GM19043 (cell line): ENCODE data around the gene GZMA.
A peak's percentile ranks its signal among the peaks of the same experiment; 100 is the strongest.
"Not testable (repeated sequence)": the region's sequence is repeated elsewhere in the genome, so short reads cannot be mapped to it uniquely, and the experiment has no call there.

Experiments used
- ATAC-seq: cut with Tn5 transposase; IDR thresholded peaks from one replicate; pipeline ENCODE4 v1.9.1; 2021; ENCODE audit warnings: low read depth; ENCODE audit not compliant: unreplicated experiment

The GZMA gene

GRCh38 chr5:55105976-55106375 lies 3.5 kb downstream of the GZMA start:
- not testable (repeated sequence) for ATAC-seq

DNA sequence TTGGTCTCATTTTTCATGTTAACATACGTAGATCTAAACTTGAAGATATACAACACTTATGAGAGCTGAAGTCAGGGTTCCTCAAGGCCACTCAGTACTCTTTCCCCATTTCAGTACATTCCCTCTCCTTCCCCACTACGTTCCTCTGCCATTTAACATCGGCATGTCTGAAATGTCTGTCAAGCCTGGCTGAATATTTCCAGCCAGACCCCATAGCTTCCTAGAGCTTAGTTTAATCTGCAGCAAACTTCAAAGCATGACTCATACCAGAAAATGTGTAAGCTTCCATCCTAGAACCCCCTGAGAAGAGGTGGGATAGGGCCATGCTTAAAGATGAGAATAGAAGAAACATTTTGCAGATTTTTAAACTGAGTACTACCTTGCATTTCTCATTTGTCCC lies 6.2 kb downstream of the GZMA start:
- no peak for ATAC-seq

- no peak for ATAC-seq
These were observed 7.8 kb downstream of the GZMA start for GRCh38 chr5:55110217-55110616.

DNA sequence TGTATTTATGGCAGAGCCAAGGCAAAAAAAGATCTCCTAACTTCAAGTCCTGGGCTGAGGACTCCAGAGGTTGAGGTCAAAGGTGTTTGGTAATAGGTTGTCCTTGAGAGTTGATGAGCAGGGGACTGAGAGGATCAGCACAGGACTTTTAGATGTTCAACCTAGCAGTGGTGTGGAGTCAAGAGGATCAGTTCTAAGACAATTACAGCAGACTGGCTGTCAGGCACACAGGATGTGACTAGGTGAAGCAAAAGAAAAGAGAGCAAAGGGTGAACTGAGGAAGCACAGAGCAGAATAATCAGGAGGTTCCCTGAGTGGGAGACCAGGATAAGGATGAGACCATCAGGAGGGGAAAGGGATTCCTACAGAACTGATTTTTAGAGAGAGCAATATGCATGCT lies 10.9 kb downstream of the GZMA start:
- ATAC-seq = no peak

DNA sequence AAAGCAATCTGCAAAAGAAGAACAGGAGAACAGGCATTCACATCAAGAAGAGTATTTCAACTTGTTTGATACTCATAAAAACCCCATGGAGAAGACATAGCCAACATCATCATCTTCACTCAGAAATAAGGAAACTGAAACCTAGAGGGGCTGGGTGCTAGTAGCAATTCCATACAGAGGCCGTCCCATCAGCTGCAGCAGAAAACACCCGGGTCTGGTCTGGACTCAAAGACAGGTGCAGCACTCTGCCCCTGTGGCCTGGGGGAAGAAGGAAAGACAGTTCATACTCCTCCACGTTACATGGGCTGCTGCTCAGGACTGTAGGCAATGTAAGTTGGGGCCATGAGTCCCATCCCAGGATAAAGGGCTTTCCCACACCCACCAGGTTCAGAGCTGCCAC lies 11.6 kb downstream of the GZMA start:
- no peak for ATAC-seq

- no peak for ATAC-seq
These were observed 20.9 kb downstream of the GZMA start for GRCh38 chr5:55123365-55123764.

- ATAC-seq = no peak
These were observed 31.7 kb downstream of the GZMA start for GRCh38 chr5:55134053-55134722.

GRCh38 chr5:55136521-55136920 lies 34.1 kb downstream of the GZMA start:
- no peak for ATAC-seq

DNA sequence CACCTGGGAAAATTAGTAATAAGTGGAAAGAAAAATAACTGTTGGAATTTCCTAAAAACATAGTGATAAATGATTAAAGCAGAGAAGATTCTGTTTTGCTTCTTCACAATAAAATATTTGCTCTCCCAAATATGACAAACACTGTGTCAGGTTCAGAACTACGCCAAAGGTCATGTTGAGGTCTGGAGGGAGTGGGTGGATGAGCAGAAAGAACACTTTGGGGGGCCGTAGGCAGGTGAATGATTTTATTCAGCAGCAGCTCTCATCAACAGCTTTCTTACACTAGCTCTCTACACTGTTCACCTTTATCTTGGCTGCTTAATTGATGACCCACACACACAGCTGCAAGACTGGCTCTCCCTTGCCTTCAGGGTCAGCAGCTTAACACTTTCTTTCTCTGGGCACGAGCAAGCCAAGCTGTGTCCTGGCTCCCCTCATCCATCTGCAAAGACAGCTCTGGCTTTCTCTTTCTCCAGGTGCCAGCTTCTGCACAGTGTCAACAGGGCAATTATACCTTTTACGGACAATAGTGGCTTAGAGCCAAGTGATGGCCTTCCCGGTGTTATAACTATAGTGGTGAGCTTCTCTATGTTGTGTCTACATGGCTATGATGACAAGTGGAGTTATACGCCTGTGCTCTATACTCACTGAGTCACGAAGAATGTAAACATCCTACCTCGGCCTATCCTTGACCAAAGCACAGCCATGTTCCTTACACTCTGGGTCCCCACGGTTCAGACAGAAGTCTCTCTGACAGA lies 38.6 kb downstream of the GZMA start:
- no peak for ATAC-seq

GRCh38 chr5:55141945-55142690 lies 39.7 kb downstream of the GZMA start:
- no peak for ATAC-seq

- no peak for ATAC-seq
These were observed 41.2 kb downstream of the GZMA start for GRCh38 chr5:55143624-55144023.

DNA sequence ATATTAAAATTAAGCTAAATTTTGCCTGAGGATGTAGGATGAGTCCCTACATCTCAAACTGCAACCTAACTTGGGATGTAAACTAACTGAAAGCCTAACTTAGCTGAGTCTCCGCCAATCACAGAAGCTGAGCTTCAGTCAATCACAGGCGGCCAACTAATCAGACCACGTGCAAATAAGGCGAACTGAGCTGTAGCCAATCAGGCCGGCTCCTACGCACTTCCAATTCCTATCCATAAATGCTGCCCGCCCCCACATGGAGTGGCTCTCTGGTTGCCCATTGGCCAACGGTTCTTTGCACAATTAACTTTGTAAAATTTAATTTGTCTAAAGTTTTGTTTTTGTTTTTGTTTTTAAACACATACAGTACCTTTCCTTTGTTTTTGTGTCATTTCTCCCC lies 43.6 kb downstream of the GZMA start:
- no peak for ATAC-seq

DNA sequence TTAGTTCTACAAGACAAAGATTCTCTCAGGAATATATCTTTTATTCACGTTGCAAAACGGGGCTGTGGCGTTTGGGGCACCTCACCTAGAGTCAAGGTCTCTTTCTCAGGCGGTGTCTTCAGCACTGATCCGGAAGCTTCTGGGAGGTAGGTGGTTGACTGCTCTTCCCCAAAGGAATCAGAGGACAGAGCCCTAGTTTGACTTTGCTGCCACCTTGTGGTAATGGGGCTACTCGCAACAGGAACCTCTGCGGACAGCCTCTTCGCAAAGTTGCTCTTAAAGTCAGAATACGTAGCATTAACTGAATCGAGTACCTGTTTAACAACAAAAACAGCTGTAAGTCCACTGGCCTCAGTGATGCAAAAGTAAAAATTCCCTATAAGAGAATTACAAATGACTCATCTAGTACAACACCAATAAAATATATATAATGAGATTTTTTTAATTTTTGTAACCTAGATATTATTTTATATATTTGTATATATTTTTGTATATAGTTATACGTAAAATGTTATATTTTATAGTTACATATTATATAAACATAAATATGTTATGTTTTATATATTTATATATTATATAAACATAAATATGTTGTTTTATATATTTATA lies 44.2 kb downstream of the GZMA start:
- peak; percentile 89 for ATAC-seq

- ATAC-seq = no peak
These were observed 46.9 kb downstream of the GZMA start for GRCh38 chr5:55149308-55149795.

DNA sequence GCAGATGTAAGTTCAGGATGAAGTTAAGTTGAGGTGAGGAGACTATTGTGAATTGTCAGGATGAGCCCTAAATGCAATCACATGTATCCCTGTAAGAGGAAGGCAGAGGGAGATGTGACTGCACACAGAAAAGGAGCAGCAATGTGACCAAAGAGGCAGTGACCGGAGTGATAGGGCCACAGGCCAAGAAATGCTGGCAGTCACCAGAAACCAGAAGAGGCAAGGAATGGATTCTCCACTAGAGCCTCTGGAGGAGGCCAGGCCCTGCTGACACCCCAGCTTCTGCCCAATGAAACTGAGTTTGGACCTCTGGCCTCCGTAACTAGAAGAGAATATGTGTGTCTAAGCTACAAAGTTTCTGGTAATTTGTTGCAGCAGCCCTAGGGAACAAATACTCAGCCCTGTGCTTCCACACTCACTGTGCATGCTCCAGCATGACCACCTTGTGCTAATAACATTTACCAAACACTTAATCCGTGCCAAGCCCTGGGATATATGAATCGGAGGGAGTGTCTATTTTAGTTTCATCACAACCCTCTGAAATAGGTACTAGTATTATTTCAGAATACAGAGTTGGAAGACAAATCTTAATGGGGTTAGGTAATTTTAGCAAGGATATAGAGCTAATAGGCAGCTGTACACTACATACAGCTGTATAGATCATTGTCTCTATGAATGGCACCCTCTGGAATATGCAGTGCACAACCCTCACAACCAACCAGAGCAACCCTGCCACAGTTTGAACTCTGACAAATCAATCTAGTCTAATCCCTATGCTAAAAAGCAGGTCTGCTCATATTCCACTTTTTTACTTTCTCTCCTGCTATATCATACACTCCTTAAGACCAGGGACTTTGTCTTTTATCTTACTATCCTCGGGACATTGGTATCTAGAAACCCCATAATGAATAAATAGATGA lies 49.7 kb downstream of the GZMA start:
- ATAC-seq = no peak

- ATAC-seq = no peak
These were observed 52.4 kb downstream of the GZMA start for GRCh38 chr5:55154873-55155272.
